ENCODE results near the gene LINGO3. TPM values are rescaled to one million over a fixed set of nuclear protein-coding genes. Genes with fewer than 3 reads are reported as not detected.
"Not testable (repeated sequence)": the region's sequence is repeated elsewhere in the genome, so short reads cannot be mapped to it uniquely, and the experiment has no call there.

The LINGO3 gene
- total RNA-seq, 1 donor from 2014 or later: 0.26 TPM

DNA sequence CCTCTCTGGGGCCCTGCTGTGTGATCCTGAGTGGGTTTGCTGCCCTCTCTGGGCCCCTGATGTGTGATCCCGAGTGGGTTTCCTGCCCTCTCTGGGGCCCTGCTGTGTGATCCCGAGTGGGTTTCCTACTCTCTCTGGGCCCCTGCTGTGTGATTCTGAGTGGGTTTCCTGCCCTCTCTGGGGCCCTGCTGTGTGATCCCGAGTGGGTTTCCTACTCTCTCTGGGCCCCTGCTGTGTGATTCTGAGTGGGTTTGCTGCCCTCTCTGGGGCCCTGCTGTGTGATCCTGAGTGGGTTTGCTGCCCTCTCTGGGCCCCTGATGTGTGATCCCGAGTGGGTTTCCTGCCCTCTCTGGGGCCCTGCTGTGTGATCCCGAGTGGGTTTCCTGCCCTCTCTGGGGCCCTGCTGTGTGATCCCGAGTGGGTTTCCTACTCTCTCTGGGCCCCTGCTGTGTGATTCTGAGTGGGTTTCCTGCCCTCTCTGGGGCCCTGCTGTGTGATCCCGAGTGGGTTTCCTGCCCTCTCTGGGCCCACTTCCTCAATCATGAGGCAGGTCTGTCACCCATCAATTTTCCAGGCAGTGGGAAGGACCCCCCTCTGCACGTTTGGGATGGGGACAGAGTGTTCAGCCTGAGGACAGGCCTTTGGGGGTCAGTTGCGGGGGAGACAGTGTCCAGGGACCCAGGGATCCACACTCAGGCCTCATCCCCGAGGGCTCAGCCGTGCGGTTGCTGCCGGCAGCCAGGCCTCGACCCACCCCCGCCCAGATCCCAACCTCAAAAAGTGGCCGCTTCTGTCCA lies 26.5 kb downstream of the LINGO3 start:
- H3K4me1 Mint-ChIP-seq: peaks cover 11% of the 10 kb centered on the region
- H3K27me3 Mint-ChIP-seq; H3K36me3 Mint-ChIP-seq (ENCODE audit: low read depth); H3K27ac Mint-ChIP-seq; intact Hi-C loops (cut with micrococcal nuclease); DNase-seq; H3K9me3 Mint-ChIP-seq: not testable (repeated sequence)
- peak overlapping the region; percentile 73 for H3K4me3 Mint-ChIP-seq

- DNase-seq: no peak
- Mint-ChIP-seq H3K36me3 (ENCODE audit: low read depth) (no peaks in the 10 kb centered on the region), H3K9me3 (no peaks in the 10 kb centered on the region), H3K27me3 (peaks cover 2% of the 10 kb centered on the region), H3K27ac (no peak overlapping the region), H3K4me1 (peaks cover 11% of the 10 kb centered on the region), H3K4me3 (no peak overlapping the region)
- intact Hi-C loops (cut with micrococcal nuclease): no loop called here
Observed at GRCh38 chr19:2280633-2281264, 27.2 kb downstream of the LINGO3 start.

GRCh38 chr19:2278459-2279158 lies 29.3 kb downstream of the LINGO3 start:
- peak; percentile 58 for DNase-seq
- H3K27ac Mint-ChIP-seq: no peak overlapping the region
- peaks cover 23% of the 10 kb centered on the region for H3K4me1 Mint-ChIP-seq
- no peak overlapping the region for H3K4me3 Mint-ChIP-seq
- intact Hi-C loops (cut with micrococcal nuclease): loop anchor here (10.0 kb wide), 1 partner anchor 116 kb away; no protein-coding TSS in a partner anchor
- H3K27me3 Mint-ChIP-seq: peaks cover 2% of the 10 kb centered on the region
- peaks cover 12% of the 10 kb centered on the region for H3K36me3 Mint-ChIP-seq (ENCODE audit: low read depth)
- no peaks in the 10 kb centered on the region for H3K9me3 Mint-ChIP-seq

DNA sequence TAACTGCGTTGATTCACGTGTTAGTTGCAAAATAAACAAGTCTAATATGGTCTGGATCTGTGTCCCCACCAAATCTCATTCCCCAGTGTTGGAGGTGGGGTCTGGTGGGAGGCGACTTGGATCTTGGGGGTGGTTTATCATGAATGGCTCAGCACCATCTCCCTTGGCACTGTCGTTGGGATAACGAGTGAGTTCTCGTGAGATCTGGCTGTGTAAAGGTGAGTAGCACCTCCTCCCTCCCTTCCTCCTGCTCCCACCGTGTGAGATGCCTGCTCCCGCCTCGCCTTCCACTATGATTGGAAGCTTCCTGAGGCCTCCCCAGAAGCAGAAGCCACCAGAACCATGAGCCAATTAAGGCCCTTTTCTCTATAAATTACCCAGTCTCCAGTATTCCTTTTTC lies 30.8 kb downstream of the LINGO3 start:
- Mint-ChIP-seq H3K4me1 (peaks cover 26% of the 10 kb centered on the region), H3K27ac (no peak overlapping the region), H3K27me3 (no peaks in the 10 kb centered on the region), H3K36me3 (ENCODE audit: low read depth) (peaks cover 22% of the 10 kb centered on the region), H3K4me3 (no peak overlapping the region), H3K9me3 (no peaks in the 10 kb centered on the region)
- no peak for DNase-seq
- intact Hi-C loops (cut with micrococcal nuclease): loop anchor here (10.0 kb wide), 1 partner anchor 118 kb away; no protein-coding TSS in a partner anchor

DNA sequence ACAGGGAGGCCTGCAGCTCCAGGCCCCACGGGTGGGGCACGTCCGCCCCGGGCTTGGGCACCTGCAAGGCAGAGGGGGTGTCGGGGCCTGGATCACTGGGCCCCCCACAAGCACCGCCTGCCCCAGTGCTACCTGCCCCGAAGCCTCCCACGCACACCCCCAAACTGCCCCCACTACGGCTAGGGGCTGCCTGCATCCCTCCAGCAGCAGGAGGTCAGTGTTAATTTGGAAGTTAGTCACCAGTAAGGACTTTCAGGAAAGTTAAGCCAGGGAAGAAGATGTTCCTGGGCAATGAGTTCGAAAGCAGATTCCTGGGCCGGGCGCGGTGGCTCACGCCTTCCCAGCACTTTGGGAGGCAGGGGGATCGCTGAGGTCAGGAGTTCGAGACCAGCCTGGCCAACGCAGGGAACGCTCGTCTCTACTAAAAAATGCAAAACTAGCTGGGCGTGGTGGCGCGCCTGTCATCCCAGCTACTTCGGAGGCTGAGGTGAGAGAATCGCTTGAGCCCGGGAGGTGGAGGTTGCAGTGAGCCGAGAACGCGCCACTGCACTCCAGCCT lies 31.4 kb downstream of the LINGO3 start:
- no peaks in the 10 kb centered on the region for H3K9me3 Mint-ChIP-seq
- peaks cover 26% of the 10 kb centered on the region for H3K36me3 Mint-ChIP-seq (ENCODE audit: low read depth)
- H3K4me3 Mint-ChIP-seq: no peak overlapping the region
- H3K27me3 Mint-ChIP-seq: no peaks in the 10 kb centered on the region
- DNase-seq: no peak
- intact Hi-C loops (cut with micrococcal nuclease): loop anchor here (10.0 kb wide), 1 partner anchor 118 kb away; no protein-coding TSS in a partner anchor
- H3K27ac Mint-ChIP-seq: no peak overlapping the region
- H3K4me1 Mint-ChIP-seq: peaks cover 25% of the 10 kb centered on the region

- no peaks in the 10 kb centered on the region for H3K9me3 Mint-ChIP-seq
- peaks cover 27% of the 10 kb centered on the region for H3K4me1 Mint-ChIP-seq
- no peak for DNase-seq
- H3K27me3 Mint-ChIP-seq: no peaks in the 10 kb centered on the region
- intact Hi-C loops (cut with micrococcal nuclease): loop anchor here (10.0 kb wide), 1 partner anchor 119 kb away; no protein-coding TSS in a partner anchor
- H3K36me3 Mint-ChIP-seq (ENCODE audit: low read depth): peaks cover 30% of the 10 kb centered on the region
- no peak overlapping the region for H3K4me3 Mint-ChIP-seq
- no peak overlapping the region for H3K27ac Mint-ChIP-seq
Observed at GRCh38 chr19:2275588-2276428, 32.1 kb downstream of the LINGO3 start.

GRCh38 chr19:2274931-2275535 lies 32.9 kb downstream of the LINGO3 start:
- peak overlapping the region; percentile 37 for H3K4me3 Mint-ChIP-seq
- H3K9me3 Mint-ChIP-seq: no peaks in the 10 kb centered on the region
- H3K27ac Mint-ChIP-seq: peak overlapping the region; percentile 20
- H3K36me3 Mint-ChIP-seq (ENCODE audit: low read depth): peaks cover 34% of the 10 kb centered on the region
- intact Hi-C loops (cut with micrococcal nuclease): loop anchor here (5.0 to 10.0 kb wide), 2 partner anchors 120 to 337 kb away; no protein-coding TSS in a partner anchor
- peaks cover 27% of the 10 kb centered on the region for H3K4me1 Mint-ChIP-seq
- H3K27me3 Mint-ChIP-seq: no peaks in the 10 kb centered on the region
- DNase-seq: peak; percentile 87

GRCh38 chr19:2274185-2274711 lies 33.7 kb downstream of the LINGO3 start:
- H3K9me3 Mint-ChIP-seq: no peaks in the 10 kb centered on the region
- no peaks in the 10 kb centered on the region for H3K27me3 Mint-ChIP-seq
- H3K36me3 Mint-ChIP-seq (ENCODE audit: low read depth): peaks cover 41% of the 10 kb centered on the region
- H3K27ac Mint-ChIP-seq: peak overlapping the region; percentile 75
- intact Hi-C loops (cut with micrococcal nuclease): loop anchor here (5.0 to 10.0 kb wide), 2 partner anchors 121 to 338 kb away; no protein-coding TSS in a partner anchor
- H3K4me3 Mint-ChIP-seq: peak overlapping the region; percentile 84
- DNase-seq: peak; percentile 67
- H3K4me1 Mint-ChIP-seq: peaks cover 27% of the 10 kb centered on the region

DNA sequence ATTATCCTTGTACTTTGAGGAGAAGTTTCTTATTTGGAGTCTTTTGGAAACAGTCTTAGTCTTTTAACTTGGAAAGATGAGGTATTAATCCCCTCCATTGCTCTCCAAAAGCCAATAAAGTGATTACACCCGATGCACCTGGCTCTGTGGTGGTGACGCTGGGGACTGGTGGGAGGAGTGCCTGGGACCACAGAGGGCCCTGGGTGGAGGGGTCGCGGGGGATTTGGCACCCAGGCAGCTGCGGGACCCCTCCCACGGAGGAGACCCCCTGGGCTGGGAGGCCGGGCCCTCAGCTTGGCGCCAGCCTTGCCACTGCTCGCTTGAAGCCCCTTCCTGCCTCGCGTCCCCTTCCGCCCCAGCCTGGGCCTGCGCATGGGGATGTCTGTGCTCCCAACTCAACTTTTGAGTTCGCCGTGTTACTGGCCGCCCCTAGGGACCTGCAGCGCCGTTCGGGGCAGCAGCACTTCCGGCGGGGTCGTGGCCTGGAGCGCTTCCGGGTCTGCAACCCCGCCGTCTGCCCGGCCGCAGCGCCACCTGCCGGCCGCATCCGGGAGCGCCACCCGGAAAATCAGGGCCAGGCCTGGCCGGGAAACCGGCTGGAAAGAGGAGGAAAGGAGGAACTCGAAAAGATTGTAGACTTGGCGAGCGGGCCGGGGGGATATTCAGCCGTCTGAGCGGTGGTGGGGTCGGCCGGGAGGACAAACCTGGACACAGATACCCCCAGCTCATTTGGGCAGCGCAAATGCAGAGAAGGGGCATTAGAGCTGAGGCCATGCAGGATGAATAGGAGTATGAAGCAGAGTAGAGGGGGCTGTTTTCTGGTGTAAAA lies 34.4 kb downstream of the LINGO3 start:
- DNase-seq: peak; percentile 95
- peak overlapping the region; percentile 84 for H3K4me3 Mint-ChIP-seq
- H3K36me3 Mint-ChIP-seq (ENCODE audit: low read depth): peaks cover 41% of the 10 kb centered on the region
- H3K27ac Mint-ChIP-seq: peak overlapping the region; percentile 75
- H3K27me3 Mint-ChIP-seq: no peaks in the 10 kb centered on the region
- H3K4me1 Mint-ChIP-seq: peaks cover 27% of the 10 kb centered on the region
- intact Hi-C loops (cut with micrococcal nuclease): loop anchor here (1.0 to 10.0 kb wide), 3 partner anchors 37 to 339 kb away; partner anchors contain the start of genes PLEKHJ1 and SF3A2
- H3K9me3 Mint-ChIP-seq: no peaks in the 10 kb centered on the region

GRCh38 chr19:2271234-2272103 lies 36.5 kb downstream of the LINGO3 start:
- H3K27ac Mint-ChIP-seq: peak overlapping the region; percentile 84
- H3K4me3 Mint-ChIP-seq: peak overlapping the region; percentile 93
- H3K4me1 Mint-ChIP-seq: peaks cover 32% of the 10 kb centered on the region
- peak; percentile 75 for DNase-seq
- no peaks in the 10 kb centered on the region for H3K27me3 Mint-ChIP-seq
- no peaks in the 10 kb centered on the region for H3K9me3 Mint-ChIP-seq
- H3K36me3 Mint-ChIP-seq (ENCODE audit: low read depth): peaks cover 41% of the 10 kb centered on the region
- intact Hi-C loops (cut with micrococcal nuclease): loop anchor here (2.0 to 10.0 kb wide), 3 partner anchors 121 to 341 kb away; partner anchors contain the start of gene AP3D1
